T-helper 2 cell treated with Interferon-gamma antibody and Interleukin-4, amounts not matched to agents 100 ng/mL and 5 ng/mL, for 36 hours (primary cell): Measurements from ENCODE around the gene LPCAT1. TPM values are rescaled to one million over a fixed set of nuclear protein-coding genes. Genes with fewer than 3 reads are reported as not detected.

ENCODE experiments used
- intact Hi-C: fragments of 100-400 bp; cut with micrococcal nuclease; formaldehyde crosslinking; loops from one replicate; pipeline ENCODE4 v1.15.1; 2023
- total RNA-seq: library from RNA; stranded (reverse); gene quantifications from 2 replicates; pipeline ENCODE4 v1.2.3, GENCODE V29; 2022

The LPCAT1 gene
- total RNA-seq, 1 donor from 2014 or later = 73.9 TPM

DNA sequence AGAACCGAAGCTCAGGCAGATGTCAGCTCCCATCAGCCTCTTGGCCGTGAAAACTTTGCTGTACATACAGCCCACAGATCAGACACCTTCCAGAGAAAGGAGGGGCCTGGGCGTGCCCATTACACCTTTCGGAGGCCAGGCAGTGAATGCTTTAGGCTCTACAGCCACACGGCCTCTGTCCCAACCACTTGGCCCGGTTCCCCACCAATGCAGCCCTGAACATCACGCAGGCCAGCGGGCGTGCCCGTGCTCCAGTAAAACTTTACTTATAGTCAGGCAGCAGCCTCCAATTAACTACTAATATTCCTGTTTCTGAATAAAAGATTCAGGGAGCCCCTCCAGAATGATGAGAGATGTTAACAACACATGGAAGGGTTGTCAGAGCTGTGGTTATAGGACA lies 23.9 kb downstream of the LPCAT1 start:
- intact Hi-C loops = no loop called here

DNA sequence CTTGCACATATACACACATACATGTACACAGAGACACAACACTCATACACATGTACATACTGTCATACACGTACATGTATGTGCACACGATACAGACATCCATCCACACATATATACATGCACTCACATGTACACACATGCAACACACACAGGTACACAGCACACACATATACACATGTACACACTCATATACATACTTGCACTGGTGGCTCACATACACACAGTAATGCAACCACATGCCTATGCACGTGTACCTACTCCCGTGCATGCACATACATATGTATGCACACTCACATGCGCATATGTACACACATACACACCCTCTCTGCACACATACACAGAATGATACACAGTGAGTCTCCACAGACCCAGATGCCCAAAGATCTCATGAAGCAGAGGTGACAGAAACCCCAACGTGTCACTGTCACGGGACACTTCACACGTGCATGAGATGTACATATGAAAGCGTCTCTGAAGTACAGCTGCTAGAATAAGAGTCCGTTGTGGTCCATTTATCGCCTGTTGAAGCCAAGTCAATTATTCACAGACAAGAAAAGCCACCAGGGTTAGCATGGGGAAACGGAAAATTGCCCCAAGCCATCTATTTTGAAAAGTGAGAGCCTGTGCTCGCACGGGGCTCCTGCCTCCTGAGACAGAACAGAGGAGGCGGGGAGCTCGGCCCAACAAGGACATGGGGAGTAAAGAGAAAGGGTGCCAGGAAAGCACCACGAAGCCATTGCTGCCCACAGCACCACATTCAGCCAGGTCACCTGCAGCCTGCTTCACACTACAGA lies 24.9 kb downstream of the LPCAT1 start:
- intact Hi-C loops = no loop called here

DNA sequence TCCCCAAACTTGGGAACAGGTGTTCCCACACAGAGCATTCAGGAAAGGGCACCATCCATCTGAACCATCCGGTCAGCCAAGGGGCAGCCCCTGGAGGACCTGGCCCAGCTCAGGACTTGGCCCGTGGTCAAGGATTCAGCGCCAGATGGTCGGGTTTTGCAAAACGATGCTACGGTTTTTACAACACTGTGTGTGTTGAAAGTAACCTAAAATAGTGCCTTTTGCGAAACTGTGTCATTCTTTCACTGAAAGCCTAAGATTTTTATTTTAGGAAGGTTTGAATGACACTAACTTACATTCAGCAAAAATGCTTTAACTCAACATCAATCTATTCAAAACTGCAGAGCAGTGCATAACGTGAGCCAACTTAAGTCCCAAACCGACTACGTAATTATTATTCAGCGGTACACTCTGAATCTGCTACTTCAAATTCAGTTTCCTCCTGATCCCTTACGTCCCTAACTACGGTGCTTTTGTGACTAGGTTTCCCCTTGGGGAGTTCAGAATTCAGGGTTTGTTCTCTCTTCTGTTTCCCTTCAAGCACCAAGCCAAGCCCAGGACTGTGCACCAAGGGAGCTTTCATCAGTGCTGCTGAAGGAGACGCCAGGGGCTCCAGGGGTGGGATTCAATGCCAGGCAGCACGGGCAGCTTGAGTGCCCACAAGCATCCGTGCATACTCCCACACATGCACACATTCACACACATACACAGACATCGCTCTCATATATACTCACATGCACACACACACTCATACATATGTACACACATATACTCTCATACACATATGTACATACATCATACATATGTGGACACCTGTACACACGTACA lies 25.8 kb downstream of the LPCAT1 start:
- intact Hi-C loops = no loop called here

DNA sequence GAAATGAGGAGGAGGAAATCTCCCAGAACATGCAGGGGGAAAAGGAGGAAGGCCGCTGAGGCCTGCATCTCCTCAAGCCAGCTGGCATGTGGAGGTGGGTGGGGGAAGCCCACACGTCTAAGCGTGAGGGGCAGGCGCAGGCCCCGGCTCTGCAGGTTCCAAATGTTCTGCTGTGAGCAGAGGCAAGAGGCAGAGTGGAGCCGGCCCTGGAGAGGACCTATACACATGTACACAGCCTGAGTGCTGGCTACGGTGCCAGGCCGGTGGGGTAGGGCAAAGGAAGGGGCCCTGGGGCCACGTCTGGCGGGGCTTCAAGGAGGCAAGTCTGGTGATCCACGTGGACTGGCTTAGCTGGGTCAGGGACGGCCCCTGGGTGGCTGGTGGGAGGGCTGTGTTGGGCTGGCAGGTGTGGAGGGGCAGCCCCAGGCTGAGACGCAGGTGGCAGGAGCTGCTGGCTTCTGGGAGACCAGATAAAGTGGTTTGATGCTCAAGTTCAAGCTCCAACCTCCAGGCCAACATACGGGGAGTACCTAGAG lies 26.4 kb downstream of the LPCAT1 start:
- intact Hi-C loops = no loop called here

DNA sequence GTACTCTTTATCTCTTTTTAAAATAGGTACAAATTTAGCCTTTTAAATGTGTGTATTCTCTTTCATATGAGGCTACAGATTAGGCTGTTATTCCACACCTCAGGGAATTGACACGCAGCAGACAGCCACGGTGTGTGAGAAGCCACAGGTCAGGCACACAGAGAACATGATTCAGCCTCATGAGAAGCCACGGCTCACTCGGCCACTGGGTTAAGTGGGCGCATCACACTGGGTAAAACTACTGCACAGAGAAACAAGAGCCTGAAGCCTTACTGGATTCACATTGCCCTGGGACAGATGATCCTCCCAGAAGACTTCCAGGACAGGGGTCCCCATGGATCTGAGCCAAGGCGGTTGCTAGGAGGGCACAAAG lies 28.2 kb downstream of the LPCAT1 start:
- intact Hi-C loops = no loop called here

DNA sequence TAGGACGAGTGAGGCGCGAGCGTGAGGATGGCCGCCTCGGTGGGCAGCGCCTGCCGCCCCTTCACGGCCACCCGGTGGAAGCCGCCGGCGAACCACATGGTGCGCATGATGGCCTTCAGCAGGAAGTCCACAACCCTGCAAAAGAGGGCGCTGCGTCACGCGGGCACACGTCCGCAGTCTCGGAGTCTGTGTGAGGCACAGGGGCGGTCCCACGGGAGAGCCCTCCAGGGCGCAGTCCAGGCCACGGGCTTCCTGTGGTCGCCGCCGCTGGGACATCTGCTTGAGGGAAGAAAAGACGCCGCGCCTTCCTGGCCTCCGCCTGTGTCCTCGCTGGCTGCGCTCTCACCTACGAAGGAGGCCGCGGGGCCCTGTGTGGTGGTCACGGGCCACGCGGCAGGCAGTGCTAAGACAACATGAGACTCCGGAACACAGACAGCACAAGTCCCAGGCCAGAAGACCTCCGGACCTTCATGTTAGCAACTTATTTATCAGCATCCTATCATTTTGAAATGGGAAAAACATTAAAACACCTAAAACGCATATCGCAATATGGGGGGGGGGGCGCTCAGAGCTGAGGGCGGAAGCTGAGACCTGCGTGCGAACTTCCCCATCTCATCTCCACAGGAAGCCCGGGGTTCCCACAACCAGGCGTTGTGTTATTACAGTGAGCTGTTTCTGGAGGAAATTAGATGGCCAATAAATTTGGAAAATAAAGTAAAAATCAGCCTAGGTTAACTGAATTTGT lies 28.8 kb downstream of the LPCAT1 start:
- intact Hi-C loops = no loop called here

DNA sequence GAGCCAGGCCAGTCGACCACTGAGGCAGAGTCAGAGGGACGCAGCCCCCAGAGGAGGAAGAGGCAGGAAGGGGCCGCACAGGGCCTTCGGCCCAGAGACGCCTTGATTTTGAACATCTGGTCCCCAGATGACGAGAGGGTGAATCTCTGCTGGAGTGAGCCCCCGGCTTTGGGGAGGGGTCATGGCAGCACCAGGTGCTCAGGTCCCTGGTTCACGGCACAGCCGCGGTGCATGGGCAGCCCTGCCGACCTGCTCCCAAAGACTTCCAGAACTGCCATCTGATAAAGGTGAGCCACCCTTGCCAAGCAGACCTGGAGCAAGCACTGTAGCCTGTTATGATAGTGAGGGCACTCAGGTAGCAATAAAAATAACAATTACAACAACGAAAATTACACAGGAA lies 29.8 kb downstream of the LPCAT1 start:
- intact Hi-C loops = no loop called here

DNA sequence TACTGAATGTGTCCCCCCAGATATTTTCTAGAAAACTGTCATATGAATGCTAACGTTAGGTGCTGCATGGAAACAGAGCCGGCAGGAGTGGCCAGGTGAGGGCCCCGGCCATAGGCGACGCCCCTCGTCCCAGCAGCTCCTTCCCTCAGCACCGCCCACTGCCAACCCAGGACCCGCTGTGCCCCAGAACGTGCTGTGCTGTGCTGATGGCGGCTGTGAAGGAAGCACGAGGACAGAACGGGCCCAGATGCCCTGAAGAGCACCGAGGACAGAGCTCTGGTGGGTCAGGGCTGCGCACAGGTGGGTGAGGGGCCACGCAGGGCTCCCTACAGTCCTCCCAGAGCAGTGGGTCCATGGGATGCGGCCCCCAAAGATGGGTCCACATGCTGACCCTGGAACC lies 30.3 kb downstream of the LPCAT1 start:
- intact Hi-C loops = no loop called here

DNA sequence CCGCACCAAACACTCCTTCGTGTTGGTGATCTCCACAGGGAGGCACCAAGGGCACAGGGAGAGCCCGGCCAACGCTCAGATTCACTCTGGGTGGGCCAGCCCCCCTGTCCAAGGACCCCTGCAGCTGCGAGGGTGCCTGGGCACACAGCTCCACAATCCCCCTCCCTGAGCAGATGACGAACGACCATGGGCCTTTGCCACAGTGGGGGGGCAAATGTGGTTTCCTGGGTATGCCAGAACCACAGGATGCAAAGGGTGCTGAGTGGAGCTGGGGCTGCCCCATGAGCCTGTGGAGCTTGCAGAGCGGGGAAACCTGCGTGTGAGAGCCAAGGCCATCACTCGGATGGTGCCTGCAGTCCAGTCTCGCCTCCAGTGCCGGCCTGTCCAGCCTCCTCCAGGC lies 31.0 kb downstream of the LPCAT1 start:
- intact Hi-C loops = no loop called here

DNA sequence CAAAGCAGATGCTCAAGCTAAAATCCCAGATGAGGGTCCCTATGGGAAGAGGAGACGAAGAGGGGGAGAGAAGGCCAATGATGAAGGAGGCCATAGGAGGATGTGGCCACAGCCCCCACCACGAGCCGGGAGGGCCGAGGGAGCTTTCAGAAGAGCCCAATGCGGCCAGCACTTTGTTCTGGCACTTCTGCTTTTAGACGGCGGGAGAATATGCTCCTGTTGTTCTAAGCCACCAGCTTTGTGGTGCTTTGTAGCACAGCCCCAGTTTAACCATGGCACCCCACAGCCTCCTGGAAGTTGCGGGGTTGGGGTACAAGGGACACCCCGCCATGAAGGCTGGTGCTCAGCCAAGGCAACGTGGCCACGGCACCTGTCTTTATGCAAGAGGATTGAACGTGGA lies 33.4 kb downstream of the LPCAT1 start:
- intact Hi-C loops = no loop called here

DNA sequence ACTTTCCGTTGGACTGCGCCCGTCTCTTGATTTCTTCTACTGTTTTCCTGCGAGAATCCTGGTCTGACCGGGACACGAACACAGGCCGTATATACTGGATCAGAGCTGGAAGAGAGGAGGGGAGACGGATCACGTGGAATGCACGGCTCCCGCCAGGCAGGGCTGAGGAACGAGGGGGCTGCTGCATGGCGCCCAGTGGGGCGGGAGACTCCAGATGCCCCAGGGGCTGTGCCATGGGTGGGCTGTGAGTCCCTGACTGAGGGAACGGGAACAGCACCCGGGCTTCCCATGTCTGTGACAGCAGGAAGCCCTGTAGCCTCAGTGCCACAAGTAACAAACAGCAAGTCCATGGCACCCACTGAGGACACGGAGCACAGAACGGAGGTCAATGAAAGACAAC lies 34.0 kb downstream of the LPCAT1 start:
- intact Hi-C loops = no loop called here

DNA sequence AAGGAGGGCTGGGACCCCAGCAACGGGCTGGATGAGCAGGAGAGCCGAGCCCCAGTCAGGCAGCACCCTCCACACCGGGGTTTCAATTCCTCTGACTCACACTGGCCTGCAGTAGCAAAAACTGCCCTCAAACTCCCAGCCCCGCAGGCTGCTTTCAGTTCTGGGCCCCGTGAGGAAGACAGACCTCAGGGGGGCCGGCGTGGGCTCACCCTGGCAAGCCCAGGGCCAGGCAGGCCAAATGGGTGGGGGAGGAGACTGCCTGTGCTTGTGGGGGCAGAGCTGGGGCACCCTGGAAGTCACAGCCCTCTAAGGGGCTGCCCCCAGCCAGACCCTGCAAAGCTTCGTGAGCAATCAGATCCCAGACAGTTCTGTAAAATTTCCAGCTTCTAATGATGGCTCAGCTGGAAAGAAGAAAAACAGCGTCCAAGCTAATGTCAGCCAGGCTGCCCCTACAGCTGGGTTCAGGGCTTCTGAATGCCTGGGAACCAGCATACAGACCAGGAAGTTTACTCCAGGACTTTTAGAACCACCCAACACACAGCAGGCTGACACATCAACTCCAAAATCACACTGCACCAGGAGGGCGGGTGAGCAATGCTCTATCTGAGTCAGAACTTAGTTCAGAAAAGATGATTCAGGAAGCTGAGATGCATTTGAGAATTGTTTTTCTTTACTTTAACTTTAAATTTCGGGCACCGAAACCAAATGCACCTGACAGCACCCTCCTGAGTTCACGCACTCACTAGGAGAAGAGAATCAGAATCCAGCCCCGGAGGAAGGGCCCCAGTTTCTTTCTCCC lies 34.7 kb downstream of the LPCAT1 start:
- intact Hi-C loops = no loop called here

DNA sequence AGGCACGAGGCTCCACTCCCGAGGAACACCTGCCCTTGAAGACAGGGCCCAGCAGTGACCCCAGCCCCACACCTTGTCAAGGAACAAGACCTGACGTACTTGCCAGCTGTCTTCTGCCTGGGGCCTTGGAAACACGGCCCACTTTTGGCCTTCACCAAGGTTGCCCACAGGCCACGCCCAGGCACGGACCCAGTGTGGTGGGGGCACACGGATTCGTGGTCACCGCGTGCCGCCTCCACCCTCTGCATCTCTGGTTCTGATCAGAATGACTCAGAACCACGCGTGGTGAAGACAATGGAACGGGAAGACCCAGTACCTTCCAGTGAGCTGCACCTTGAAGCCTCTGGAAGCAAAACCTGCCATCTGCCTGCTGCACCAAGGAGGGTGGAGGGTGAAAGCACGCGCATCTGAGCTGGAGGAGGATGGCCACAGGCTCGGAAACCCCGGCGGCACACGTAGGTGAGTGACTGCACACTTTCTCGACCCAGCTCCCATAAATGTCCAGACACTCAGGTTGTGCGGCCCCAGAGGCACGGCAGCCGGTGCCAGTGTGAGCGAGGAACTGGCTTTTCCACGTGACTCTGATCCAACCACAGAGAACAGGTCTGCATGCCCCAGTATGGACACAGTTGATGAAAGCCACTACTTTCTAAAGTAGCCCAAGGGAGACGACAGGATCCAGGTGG lies 36.5 kb downstream of the LPCAT1 start:
- intact Hi-C loops = no loop called here

DNA sequence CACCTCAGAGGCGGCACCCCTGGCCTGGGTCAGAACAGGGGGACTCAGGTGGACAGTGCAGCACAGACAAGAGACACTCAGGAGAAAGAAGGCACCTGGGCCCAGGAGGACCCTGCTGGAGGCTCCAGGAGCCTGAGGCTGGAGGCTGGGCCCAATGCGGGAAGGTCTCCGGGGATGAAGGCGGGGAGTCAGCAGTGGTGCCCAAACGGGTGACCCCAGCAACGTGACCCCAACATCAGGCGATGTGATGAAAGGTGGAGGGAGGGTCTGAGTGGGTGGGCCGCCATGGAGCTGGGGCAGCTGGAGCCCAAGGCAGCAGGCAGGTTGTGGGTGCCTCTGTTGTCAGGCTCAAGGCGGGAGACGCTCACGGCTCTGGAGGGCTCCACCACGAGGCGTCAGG lies 37.5 kb downstream of the LPCAT1 start:
- intact Hi-C loops = no loop called here

DNA sequence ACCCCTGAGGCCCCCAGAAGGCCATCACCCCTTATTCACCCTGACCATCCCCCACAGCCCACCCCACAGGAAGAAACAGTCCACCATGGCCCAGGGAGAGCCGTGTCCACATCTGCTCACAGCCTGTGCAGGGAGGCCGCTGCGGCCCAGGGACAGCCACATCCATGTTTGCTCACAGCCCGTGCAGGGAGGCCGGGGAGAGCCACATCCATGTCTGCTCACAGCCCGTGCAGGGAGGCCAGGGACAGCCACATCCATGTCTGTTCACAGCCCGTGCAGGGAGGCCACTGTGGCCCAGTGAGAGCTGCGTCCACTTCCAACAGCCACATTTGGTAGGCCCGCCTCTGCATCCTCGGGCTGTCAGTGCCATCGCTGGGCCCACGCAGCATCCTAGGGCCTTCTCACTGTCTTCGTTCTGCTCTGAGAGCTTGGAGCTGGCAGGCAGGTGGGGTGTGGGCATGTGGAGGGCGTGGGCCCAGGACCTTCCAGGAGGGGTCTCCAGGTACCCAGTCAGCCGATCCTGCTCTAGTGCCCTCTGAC lies 38.1 kb downstream of the LPCAT1 start:
- intact Hi-C loops = no loop called here

DNA sequence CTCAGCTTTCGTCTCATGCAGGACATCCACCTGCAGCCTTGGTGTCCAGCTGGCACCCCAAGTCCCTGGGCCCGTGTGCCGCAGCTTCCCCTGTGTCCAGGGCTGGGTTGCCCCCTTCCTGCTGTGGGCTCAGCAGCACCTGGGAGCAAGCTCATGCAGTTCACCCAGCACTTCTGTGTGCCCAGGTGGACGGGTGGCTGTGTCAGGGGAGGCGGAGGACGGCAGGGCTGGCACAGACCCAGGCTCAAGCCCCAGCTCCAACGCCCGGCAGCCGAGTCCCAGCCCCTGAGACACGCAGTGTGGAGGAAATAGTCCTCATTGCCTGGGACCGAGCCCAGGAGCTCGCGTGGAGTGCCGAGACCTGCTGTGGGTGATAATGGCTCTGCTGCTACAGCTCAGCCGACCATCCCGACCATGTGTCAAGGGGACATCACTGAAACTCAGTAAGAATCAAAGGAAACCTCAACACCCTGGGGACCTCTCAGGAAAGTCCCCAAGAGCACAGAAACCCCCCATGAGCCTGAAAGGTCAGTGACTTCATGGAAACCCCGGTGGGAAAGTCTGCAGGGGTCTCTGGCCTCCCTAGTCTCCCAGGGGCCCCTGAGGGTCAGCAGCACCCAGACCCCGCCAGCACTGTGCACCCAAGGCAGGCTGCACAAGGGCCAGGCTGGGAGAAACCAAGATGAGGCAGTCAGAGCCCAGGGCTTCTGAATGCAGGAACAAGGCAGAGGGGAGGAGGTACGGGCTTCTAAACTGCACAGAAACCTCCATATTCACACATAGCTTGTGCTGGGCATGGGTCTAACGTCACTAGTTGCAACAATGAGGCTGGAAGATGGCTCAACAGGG lies 38.8 kb downstream of the LPCAT1 start:
- intact Hi-C loops = no loop called here

DNA sequence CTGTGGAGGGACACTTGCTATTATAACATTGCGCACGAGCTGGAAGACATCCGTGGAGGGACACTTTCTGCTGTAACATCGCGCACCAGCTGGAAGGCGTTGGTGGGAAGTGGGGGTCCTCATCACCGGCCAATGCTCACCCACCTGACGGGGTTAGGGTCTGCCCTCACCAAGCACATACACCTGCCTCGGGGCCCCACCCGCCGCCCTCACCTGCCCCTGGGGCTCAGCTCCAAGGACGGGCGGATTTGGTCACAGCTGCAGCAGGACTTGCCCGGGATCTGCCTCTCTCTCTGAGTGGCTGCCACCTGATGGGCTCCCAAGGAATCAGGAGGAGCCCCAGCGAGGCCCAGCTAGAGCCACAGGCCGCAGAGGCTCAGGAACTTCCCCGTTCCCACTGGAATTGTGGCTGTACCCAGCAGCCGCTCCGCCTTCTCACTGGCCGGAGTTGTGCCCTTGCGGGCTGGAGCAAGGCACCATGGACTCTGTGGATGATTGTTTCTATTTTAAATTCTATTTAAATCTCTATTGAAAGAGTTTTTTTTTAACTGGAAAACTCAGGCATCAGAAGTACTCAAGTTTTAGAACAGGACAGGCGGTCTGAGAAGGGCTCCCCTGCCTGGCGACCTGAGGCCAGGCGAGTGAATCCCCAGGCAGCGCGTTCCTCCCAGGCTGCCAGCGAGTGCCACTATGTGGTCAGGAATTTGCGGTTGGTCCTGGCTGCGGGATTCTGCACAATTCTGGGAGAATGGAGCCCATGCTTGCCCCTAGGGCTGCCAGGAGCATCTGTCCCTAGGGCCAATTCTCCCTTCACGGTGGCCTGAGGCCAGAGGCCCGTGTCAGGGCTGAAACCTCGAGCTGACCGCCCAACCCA lies 39.7 kb downstream of the LPCAT1 start:
- intact Hi-C loops = no loop called here

DNA sequence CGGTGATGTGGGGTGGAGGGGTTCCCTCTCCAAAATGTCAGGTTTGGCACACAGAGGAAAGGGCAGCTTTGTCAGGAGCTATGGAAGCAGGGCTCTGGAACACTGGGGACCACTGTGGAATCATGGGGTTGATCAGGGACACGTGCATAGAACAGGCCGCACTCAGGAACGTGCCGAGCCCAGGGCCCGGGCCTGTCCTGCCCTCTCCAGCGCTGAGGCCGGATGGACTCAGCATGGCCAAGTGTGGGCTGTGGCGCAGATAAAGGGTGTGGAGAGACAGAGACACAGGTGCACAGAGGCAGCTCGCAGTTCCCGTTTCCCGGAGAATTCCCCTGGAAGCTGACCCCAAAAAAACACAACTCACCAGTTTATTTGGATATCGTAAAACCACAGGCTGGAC lies 40.7 kb downstream of the LPCAT1 start:
- intact Hi-C loops = no loop called here
